ENCODE results near the gene LRRC28. TPM values are rescaled to one million over a fixed set of nuclear protein-coding genes. Genes with fewer than 3 reads are reported as not detected.

LRRC28 gene
- total and polyA plus RNA-seq, 9 of the 15 experiments (the other 6 are each of a cell fraction or from before 2014, with no cell fraction given), result 5.5 to 17.4 (median 7.9) TPM

- TF ChIP-seq ZNF212 (CRISPR knock-in tag; IDR thresholded peaks at IDR 0.05) (no peak), ETV5 (CRISPR knock-in tag; IDR thresholded peaks at IDR 0.05; ENCODE audit: low read depth) (no peak), MBD1 (CRISPR knock-in tag; IDR thresholded peaks at IDR 0.05) (no peak), PYGO2 (tag; IDR thresholded peaks at IDR 0.05) (no peak), TFAM (CRISPR knock-in tag; conservative IDR thresholded peaks at IDR 0.05) (no peak), GATAD2B (IDR thresholded peaks at IDR 0.05; ENCODE audit: borderline replicate concordance) (no peak), HEY1 (CRISPR knock-in tag; IDR thresholded peaks at IDR 0.05; ENCODE audit: borderline replicate concordance) (no peak)
These were observed 23.0 kb upstream of the LRRC28 start (continued) for GRCh38 chr15:99228120-99228770.

- 36% methylated on average over 4 of the region's 4 CpGs for WGBS (ENCODE audit: insufficient coverage, low coverage, missing lambda C conversion rate)
- H3K4me3 ChIP-seq, result no peak overlapping the region
- H4K20me1 ChIP-seq (replicated peaks; ENCODE audit: control insufficient read depth, insufficient read depth, low read length), result no peaks in the 10 kb centered on the region
- H3K27ac ChIP-seq (ENCODE audit: extremely low read depth, low read depth, low read length), result no peak overlapping the region
- POLR2A ChIA-PET, result interaction anchor here (0.7 kb wide), 2 partner anchors 16 to 73 kb away, joined by 3 read pairs; no protein-coding TSS in a partner anchor
- H3K4me2 ChIP-seq (ENCODE audit: insufficient read depth, low read length), result no peak overlapping the region
- CTCF ChIA-PET (ENCODE audit: low intra/inter-chr PET ratio), result no interaction called here
- H3K9me3 ChIP-seq (replicated peaks; ENCODE audit: control insufficient read depth, insufficient read depth, low read depth, low read length), result no peaks in the 10 kb centered on the region
- no peaks in the 10 kb centered on the region for H3K36me3 ChIP-seq (ENCODE audit: control insufficient read depth, insufficient read depth, low read length)
- in situ Hi-C loops (cut with MboI) (no loop called here), intact Hi-C loops (cut with micrococcal nuclease) (no loop called here)
- H2AFZ ChIP-seq (ENCODE audit: low read depth, low read length), result no peak overlapping the region
- no peaks in the 10 kb centered on the region for H3K27me3 ChIP-seq (ENCODE audit: control insufficient read depth in 2 of 2, insufficient read depth in 2 of 2, low read length in 2 of 2)
- DNase-seq (ENCODE audit: extremely low read depth in 1 of 4, low spot score in 3 of 4) (no peak), FAIRE-seq (no peak), ATAC-seq (no peak)
- BruUV-seq (replicated peaks), result no TSS peak
- H3K9ac ChIP-seq (ENCODE audit: insufficient read depth in 1 of 2, low read depth in 2 of 2, low read length in 2 of 2), result no peak overlapping the region
- H3K79me2 ChIP-seq (ENCODE audit: control insufficient read depth, insufficient read depth, low read length), result no peaks in the 10 kb centered on the region
- H3K4me1 ChIP-seq (replicated peaks in 1 of 2; ENCODE audit: control insufficient read depth in 2 of 2, insufficient read depth in 2 of 2, low read length in 2 of 2), result no peaks in the 10 kb centered on the region
- no peaks in the 10 kb centered on the region for H3K9me1 ChIP-seq (ENCODE audit: control insufficient read depth, insufficient read depth, low read length)
- no peak for TF ChIP-seq ZFP36 (IDR thresholded peaks at IDR 0.05; ENCODE audit: low read depth, low read length, partially characterized antibody)
- TF ChIP-seq RBM22 (IDR thresholded peaks at IDR 0.05; ENCODE audit: low read depth, low read length, poor library complexity, severe bottlenecking), result no peak
- TF ChIP-seq ATF6 (CRISPR knock-in tag; IDR thresholded peaks at IDR 0.05), result no peak
- no peak for TF ChIP-seq XRCC3 (IDR thresholded peaks at IDR 0.05)
- TF ChIP-seq ZNF445 (CRISPR knock-in tag; IDR thresholded peaks at IDR 0.05; ENCODE audit: low read depth), result no peak
- TF ChIP-seq THRB (CRISPR knock-in tag; conservative IDR thresholded peaks at IDR 0.05), result no peak
- TF ChIP-seq PURB (CRISPR knock-in tag; IDR thresholded peaks at IDR 0.05; ENCODE audit: low read depth), result no peak
- no peak for TF ChIP-seq ZNF584 (CRISPR knock-in tag; IDR thresholded peaks at IDR 0.05; ENCODE audit: low read depth)
- no peak for TF ChIP-seq ARNT (IDR thresholded peaks at IDR 0.05)
- TF ChIP-seq NFYB (IDR thresholded peaks at IDR 0.05; ENCODE audit: extremely low read depth, insufficient read length), result no peak
These were observed 20.4 kb upstream of the LRRC28 start for GRCh38 chr15:99230867-99231266.

All from K562 (cell line).